ENCODE results near the gene GPR62. TPM values are rescaled to one million over a fixed set of nuclear protein-coding genes. Genes with fewer than 3 reads are reported as not detected.
"Not testable (repeated sequence)": the region's sequence is repeated elsewhere in the genome, so short reads cannot be mapped to it uniquely, and the experiment has no call there.

Gene GPR62
- total RNA-seq, 1 experiment from 2014 or later = not detected

DNA sequence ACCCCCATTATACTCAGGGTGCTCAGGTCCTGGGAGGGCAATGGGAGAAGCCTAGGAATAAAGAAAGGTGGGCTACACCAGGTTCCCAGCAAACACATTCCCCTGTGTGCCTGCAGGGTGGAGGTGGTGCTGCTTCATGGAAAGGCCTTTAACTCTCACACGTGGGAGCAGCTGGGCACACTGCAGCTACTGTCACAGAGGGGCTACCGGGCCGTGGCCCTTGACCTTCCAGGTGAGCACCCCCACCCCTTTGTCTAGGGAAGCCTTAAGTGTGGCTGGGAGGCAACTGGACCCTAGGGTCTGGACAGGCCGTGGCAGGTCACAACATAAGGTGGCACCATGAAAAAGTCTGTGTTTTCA is 22.9 kb downstream of the GPR62 start:
- Histone ChIP-seq H3K4me1 (replicated peaks) (peaks cover 37% of the 10 kb centered on the region), H3K4me3 (no peak overlapping the region), H3K9me3 (replicated peaks) (no peaks in the 10 kb centered on the region), H3K36me3 (peaks cover 8% of the 10 kb centered on the region), H3K27me3 (replicated peaks) (no peaks in the 10 kb centered on the region), H3K27ac (no peak overlapping the region)
- no peak for DNase-seq (ENCODE audit: low read depth in 1 of 2, low spot score in 2 of 2)

DNA sequence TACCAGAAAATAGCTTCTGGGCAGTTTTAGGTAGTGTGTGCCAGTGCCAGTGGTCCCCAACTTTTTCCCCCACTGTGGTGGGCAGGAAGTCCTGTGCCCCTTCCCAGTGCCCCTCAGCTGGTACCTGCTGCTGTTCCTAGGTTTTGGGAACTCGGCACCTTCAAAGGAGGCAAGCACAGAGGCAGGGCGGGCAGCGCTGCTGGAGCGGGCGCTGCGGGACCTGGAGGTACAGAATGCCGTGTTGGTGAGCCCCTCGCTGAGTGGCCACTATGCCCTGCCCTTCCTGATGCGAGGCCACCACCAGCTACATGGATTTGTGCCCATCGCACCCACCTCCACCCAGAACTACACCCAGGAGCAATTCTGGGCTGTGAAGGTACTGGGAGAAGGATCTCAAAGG is 25.1 kb downstream of the GPR62 start:
- H3K9me3 ChIP-seq (replicated peaks) = no peaks in the 10 kb centered on the region

DNA sequence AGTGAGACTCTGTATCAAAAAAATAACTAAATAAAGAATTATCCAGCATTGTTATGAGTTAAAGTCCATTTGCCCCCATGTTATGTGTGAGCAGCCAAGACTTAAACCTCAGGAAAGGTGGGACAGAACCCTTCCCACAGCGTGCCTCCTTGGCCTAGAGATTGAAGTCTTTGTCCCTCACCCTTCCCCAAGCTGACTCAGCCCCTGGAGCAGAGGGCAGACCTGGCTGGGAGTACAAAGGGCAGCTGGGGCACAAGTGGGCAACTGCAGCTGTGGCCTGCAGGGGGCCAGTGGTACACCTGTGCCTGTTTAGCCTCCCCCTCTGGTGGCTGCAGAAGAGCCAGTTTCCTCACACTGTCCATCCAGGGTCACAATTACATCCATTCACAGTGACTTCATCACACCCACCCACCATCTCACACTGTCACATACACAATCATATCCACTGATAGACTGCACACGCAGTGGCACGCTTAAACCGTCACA is 27.2 kb downstream of the GPR62 start:
- DNase-seq (ENCODE audit: low read depth in 1 of 2, low spot score in 2 of 2) = no peak
- Histone ChIP-seq H3K4me3 (peak overlapping the region; percentile 54), H3K4me1 (replicated peaks) (peaks cover 22% of the 10 kb centered on the region), H3K36me3 (peaks cover 8% of the 10 kb centered on the region), H3K27me3 (replicated peaks) (no peaks in the 10 kb centered on the region), H3K9me3 (replicated peaks) (no peaks in the 10 kb centered on the region), H3K27ac (peak overlapping the region; percentile 83)

More for the DNA sequence above, 25.1 kb downstream of the GPR62 start:
- H3K4me3 ChIP-seq = no peak overlapping the region
- no peak overlapping the region for H3K27ac ChIP-seq
- peaks cover 28% of the 10 kb centered on the region for H3K4me1 ChIP-seq (replicated peaks)
- H3K27me3 ChIP-seq (replicated peaks) = no peaks in the 10 kb centered on the region
- no peak for DNase-seq (ENCODE audit: low read depth in 1 of 2, low spot score in 2 of 2)
- H3K36me3 ChIP-seq = peaks cover 8% of the 10 kb centered on the region

DNA sequence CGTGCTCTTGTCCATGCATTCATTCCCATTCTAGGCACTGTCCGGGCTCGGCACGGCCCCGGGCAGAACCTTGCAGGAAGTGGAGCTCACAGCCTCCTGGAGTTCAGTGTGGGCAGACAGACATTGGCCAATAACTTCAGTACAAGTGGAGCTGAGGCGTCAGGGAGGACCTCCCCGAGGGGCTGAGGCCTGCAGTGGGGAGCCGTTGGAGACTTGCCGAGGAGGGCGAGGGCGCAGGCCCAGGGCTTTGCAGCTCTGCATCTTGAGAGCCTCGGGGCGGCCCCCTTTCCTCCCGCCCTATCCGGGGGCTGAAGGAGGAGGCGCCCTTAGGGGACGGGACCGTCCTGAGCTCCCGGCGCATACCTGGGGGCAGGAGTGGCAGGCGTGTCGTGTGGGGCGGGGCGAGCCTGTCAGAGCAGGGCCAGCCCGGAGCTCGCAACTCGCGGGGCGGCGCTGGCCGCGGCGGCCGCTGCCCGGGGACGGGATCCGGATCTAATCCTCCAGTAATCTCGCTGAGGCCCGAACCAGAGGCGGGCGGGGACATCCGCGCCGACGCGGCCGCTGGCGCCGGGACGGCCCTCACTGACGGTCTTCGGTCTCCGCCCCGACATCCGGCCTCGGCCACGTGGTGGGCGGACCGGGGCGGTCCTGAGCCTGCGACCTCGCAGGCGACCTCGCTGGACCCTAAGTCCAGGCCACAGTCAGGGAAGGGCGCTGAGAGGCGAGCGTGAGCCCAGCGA is 27.8 kb downstream of the GPR62 start, which contains the start of gene ACY1:
TSS of gene ACY1 (plus strand) at position 698 of the 740 bp plus-strand sequence. CDS start 530 bp downstream, outside the sequence.
- H3K27me3 ChIP-seq (replicated peaks) = no peaks in the 10 kb centered on the region
- peaks cover 8% of the 10 kb centered on the region for H3K36me3 ChIP-seq
- peak within 1 kb of the TSS; percentile 54 for H3K4me3 ChIP-seq
- peaks cover 22% of the 10 kb centered on the region for H3K4me1 ChIP-seq (replicated peaks)
- DNase-seq (ENCODE audit: low read depth in 1 of 2, low spot score in 2 of 2) = peak; percentile 76 to 83
- no peaks in the 10 kb centered on the region for H3K9me3 ChIP-seq (replicated peaks)
- peak within 1 kb of the TSS; percentile 83 for H3K27ac ChIP-seq

DNA sequence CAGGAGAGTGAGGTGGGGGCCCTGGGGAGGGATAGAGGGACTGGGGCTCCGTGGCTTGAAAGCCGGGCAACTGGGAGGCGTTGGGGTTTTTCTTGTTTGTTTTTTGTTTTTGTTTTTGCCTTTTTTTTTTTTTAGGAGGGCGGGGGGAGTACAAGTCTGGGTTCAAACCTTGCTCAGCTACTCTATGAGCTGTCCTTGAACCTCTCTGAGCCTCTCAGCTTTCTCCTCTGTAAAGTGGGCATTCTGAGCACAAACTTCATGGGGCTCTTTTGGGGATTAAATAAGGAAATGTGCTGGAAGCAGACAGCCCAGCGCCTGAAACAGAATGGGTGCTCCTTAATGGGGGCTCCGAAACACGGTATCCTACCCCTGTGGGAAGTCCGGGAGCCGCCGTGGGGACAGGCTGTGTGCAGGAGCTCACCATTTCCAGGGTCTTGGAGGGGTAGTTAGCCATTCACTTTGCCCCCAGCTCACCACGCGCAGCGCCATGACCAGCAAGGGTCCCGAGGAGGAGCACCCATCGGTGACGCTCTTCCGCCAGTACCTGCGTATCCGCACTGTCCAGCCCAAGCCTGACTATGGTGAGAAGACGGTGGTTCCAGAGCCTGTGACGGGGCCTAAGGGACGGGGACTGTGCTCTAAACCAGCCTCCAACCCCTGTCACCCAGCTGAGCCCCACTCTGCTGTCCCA is 28.5 kb downstream of the GPR62 start:
- Histone ChIP-seq H3K27me3 (replicated peaks) (no peaks in the 10 kb centered on the region), H3K4me1 (replicated peaks) (peaks cover 22% of the 10 kb centered on the region), H3K36me3 (peaks cover 8% of the 10 kb centered on the region), H3K4me3 (peak overlapping the region; percentile 54), H3K9me3 (replicated peaks) (no peaks in the 10 kb centered on the region), H3K27ac (peak overlapping the region; percentile 83)
- no peak for DNase-seq (ENCODE audit: low read depth in 1 of 2, low spot score in 2 of 2)

DNA sequence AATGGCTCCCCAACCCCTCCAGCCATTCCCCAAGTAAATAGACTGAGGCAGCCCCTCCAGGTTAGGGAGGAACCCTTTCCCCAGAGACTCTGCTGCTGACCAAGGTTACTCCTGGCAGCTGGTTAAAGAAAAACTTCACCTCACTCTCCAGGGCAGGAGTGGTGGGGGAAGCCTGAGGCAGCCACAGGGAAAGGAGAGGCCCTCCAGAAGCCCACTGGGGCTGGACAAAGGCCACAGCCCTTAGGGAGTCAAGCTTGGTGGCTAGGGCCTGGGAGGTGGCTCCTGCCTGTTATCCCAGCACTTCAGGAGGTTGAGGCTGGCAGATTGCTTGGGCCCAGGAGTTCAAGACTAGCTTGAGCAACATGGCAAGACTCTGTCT is 29.1 kb downstream of the GPR62 start:
- peaks cover 22% of the 10 kb centered on the region for H3K4me1 ChIP-seq (replicated peaks)
- H3K27me3 ChIP-seq (replicated peaks) = no peaks in the 10 kb centered on the region
- H3K36me3 ChIP-seq = peaks cover 8% of the 10 kb centered on the region
- DNase-seq (ENCODE audit: low read depth in 1 of 2, low spot score in 2 of 2) = no peak
- H3K27ac ChIP-seq = no peak overlapping the region
- H3K9me3 ChIP-seq (replicated peaks) = no peaks in the 10 kb centered on the region
- no peak overlapping the region for H3K4me3 ChIP-seq

DNA sequence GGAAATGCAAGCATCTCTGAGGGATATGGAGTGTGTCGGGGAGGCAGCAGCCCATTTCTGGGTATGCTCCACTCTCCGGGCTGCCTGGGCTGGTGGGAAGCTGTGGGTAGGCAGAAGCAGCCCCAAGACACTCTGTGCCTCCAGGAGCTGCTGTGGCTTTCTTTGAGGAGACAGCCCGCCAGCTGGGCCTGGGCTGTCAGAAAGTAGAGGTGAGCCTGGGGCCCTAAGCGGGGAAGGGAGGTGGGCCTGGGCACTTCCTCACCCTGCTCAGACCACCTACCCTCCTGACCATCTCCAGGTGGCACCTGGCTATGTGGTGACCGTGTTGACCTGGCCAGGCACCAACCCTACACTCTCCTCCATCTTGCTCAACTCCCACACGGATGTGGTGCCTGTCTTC is 29.9 kb downstream of the GPR62 start:
- H3K27ac ChIP-seq = no peak overlapping the region
- DNase-seq (ENCODE audit: low read depth in 1 of 2, low spot score in 2 of 2) = no peak
- H3K27me3 ChIP-seq (replicated peaks) = no peaks in the 10 kb centered on the region
- H3K4me1 ChIP-seq (replicated peaks) = peaks cover 22% of the 10 kb centered on the region
- no peaks in the 10 kb centered on the region for H3K9me3 ChIP-seq (replicated peaks)
- H3K4me3 ChIP-seq = no peak overlapping the region
- H3K36me3 ChIP-seq = peaks cover 8% of the 10 kb centered on the region

DNA sequence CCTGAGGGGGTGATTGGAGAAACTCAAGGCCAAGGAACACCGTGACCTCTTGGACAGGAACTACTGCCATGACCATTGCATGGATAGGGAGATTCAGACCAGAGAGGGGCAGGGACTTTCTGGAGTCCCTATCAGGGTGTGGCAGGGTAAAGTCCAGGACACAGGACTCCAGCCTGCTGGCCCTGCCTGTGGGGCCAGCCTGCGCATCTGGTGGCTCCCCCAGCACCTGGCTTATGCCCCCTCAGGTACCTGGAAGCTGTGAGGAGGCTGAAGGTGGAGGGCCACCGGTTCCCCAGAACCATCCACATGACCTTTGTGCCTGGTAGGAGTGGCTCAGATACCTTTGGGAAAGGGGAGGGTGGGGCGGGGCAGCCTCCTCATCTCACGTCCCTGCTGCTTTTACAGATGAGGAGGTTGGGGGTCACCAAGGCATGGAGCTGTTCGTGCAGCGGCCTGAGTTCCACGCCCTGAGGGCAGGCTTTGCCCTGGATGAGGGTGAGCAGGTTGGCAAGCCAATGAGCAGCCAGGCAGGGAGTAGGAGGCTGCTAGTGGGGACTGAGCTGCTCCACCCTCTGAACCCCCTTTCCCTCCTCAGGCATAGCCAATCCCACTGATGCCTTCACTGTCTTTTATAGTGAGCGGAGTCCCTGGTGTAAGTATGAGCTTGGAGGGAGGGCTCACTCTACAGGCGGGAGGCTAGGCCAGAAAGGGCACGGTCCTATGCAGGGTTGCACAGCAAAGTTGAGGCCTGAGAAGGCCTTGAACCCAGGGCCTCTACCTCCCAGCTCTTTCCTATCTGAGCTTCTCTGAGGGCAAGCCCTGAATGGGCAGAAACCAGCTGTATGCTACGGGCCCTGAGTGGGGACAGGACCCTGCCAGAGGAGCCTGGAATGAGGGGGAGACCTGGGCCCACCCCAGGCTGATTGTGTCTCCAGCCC is 31.1 kb downstream of the GPR62 start:
- Histone ChIP-seq H3K27ac (no peak overlapping the region), H3K9me3 (replicated peaks) (no peaks in the 10 kb centered on the region), H3K36me3 (peaks cover 6% of the 10 kb centered on the region), H3K4me3 (no peak overlapping the region), H3K27me3 (replicated peaks) (no peaks in the 10 kb centered on the region), H3K4me1 (replicated peaks) (peaks cover 22% of the 10 kb centered on the region)
- no peak for DNase-seq (ENCODE audit: low read depth in 1 of 2, low spot score in 2 of 2)

DNA sequence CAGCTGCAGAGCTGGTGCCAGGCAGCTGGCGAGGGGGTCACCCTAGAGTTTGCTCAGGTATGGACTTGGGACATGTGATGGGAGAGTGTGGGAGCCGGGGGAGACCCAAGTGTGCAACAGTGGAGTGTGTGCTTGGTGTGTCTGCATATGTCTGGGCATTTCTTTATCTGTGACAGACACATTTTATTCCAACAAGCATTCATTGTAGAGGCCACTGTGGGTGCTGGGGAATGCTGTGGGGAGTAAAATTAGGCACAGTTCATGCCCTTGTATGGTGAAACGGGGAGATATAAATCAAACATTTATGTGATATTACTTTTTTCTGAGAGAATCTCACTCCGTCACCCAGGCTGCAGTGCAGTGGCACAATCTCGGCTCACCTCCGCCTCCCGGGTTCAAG is 32.4 kb downstream of the GPR62 start:
- H3K9me3 ChIP-seq (replicated peaks) = no peaks in the 10 kb centered on the region
- H3K27me3 ChIP-seq (replicated peaks) = no peaks in the 10 kb centered on the region
- H3K36me3 ChIP-seq = peaks cover 15% of the 10 kb centered on the region
- H3K4me1 ChIP-seq (replicated peaks) = peaks cover 15% of the 10 kb centered on the region
- DNase-seq (ENCODE audit: low read depth in 1 of 2, low spot score in 2 of 2) = no peak
- no peak overlapping the region for H3K27ac ChIP-seq
- no peak overlapping the region for H3K4me3 ChIP-seq

DNA sequence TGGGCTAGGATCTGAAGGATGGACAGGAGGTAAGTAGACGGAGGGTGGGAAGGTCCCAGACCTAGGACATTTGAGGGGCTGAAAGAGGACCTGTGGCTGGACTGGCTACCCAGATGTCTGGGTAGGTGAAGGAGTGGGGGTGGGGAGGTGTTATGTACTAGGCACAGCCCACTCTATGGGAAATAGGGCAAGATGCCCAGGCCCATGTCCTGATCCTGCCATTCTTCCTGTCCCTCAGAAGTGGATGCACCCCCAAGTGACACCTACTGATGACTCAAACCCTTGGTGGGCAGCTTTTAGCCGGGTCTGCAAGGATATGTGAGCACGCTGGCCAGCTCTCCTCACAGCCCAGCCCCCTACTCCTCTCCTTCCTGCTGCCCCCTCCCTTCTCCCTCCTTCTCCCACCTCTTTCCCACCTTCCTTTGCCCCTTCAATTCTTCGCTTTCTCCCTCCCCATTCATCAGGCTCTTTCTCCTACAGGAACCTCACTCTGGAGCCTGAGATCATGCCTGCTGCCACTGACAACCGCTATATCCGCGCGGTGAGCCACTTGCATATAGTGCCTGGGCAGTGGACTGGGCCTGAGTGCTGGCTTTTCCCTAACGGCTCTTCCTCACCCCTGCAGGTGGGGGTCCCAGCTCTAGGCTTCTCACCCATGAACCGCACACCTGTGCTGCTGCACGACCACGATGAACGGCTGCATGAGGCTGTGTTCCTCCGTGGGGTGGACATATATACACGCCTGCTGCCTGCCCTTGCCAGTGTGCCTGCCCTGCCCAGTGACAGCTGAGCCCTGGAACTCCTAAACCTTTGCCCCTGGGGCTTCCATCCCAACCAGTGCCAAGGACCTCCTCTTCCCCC is 33.3 kb downstream of the GPR62 start:
- peaks cover 24% of the 10 kb centered on the region for H3K36me3 ChIP-seq
- no peak for DNase-seq (ENCODE audit: low read depth in 1 of 2, low spot score in 2 of 2)
- H3K9me3 ChIP-seq (replicated peaks) = no peaks in the 10 kb centered on the region
- H3K4me1 ChIP-seq (replicated peaks) = peaks cover 5% of the 10 kb centered on the region
- no peak overlapping the region for H3K4me3 ChIP-seq
- no peak overlapping the region for H3K27ac ChIP-seq
- no peaks in the 10 kb centered on the region for H3K27me3 ChIP-seq (replicated peaks)

DNA sequence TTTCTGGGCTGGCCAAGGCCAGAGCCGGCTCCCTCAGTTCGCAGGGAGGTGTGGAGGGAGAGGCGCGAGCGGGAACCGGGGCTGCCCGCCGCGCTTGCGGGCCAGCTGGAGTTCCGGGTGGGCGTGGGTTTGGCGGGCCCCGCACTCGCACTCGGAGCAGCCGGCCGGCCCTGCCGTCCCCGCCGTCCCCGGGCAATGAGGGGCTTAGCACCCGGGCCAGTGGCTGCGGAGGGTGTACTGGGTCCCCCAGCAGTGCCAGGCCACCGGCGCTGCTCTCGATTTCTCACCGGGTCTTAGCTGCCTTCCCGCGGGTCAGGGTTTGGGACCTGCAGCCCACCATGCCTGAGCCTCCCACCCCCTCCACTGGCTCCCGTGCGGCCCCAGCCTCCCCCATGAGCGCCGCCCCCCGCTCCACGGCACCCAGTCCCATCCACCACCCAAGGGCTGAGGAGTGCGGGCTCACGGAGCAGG is 35.4 kb downstream of the GPR62 start:
- H3K4me3 ChIP-seq; DNase-seq (ENCODE audit: low read depth in 1 of 2, low spot score in 2 of 2); H3K4me1 ChIP-seq (replicated peaks); H3K27me3 ChIP-seq (replicated peaks); H3K27ac ChIP-seq; H3K9me3 ChIP-seq (replicated peaks): not testable (repeated sequence)
- H3K36me3 ChIP-seq = peaks cover 43% of the 10 kb centered on the region

DNA sequence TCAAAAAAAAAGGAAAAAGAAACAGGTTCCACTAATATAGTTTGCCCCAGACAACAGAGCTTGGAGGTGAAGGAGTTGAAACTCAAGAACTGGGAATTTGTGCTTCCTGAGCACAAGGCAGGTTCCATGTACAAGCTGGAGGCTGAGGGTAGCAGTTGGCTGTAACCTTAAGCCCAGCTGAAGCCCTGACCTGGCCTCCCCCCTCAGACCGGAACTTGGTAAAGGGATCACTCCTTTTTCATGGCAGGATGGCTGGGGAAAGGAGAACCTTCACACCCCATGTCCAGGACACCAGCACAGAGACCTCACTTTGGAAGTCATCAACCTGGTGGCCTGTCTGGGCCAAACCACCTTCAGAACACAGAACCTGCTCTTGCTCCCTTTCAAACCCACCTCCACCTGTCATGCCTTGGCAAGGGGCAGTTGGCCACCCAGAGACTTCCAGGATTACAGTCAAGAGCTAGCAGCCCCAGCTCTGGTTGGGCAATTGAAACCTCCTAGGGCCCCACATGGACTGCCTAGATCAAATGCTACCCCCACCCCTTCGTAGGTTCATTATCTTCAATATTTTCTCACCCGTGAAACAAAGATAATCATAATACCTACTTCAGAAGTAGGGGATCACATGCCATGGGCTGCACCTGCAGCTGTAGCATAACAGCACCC is 37.0 kb downstream of the GPR62 start:
- Histone ChIP-seq H3K9me3 (replicated peaks) (no peaks in the 10 kb centered on the region), H3K27ac (no peak overlapping the region)

More for the DNA sequence above, 37.0 kb downstream of the GPR62 start:
- peaks cover 43% of the 10 kb centered on the region for H3K36me3 ChIP-seq
- no peak for DNase-seq (ENCODE audit: low read depth in 1 of 2, low spot score in 2 of 2)
- no peaks in the 10 kb centered on the region for H3K27me3 ChIP-seq (replicated peaks)
- H3K4me1 ChIP-seq (replicated peaks) = peaks cover 9% of the 10 kb centered on the region
- H3K4me3 ChIP-seq = no peak overlapping the region

Measured in SJSA1 (cell line).